ENCODE measurements around the gene ARPC5L.
"Not testable (repeated sequence)": the region's sequence is repeated elsewhere in the genome, so short reads cannot be mapped to it uniquely, and the experiment has no call there.

The ARPC5L gene

GRCh38 chr9:124861342-124862229 is at the start of gene ARPC5L, which contains the start of gene RPL35:
Gene ARPC5L (plus strand): TSS chr9:124862130. CDS start chr9:124869291, 7,161 bp downstream.
Gene RPL35 (minus strand): TSS chr9:124861957. CDS start chr9:124861912, 45 bp downstream.
- DNase-seq, result peak; percentile 92

GRCh38 chr9:124812441-124812876 is 49.5 kb upstream of the ARPC5L start:
- no peak for DNase-seq

- no peak for DNase-seq
Observed at GRCh38 chr9:124813041-124813440, 48.9 kb upstream of the ARPC5L start.

GRCh38 chr9:124813501-124814163 is 48.3 kb upstream of the ARPC5L start:
- DNase-seq, result no peak

GRCh38 chr9:124814164-124814535 is 47.8 kb upstream of the ARPC5L start:
- DNase-seq, result no peak

- no peak for DNase-seq
Observed at GRCh38 chr9:124815601-124816000, 46.3 kb upstream of the ARPC5L start.

DNA sequence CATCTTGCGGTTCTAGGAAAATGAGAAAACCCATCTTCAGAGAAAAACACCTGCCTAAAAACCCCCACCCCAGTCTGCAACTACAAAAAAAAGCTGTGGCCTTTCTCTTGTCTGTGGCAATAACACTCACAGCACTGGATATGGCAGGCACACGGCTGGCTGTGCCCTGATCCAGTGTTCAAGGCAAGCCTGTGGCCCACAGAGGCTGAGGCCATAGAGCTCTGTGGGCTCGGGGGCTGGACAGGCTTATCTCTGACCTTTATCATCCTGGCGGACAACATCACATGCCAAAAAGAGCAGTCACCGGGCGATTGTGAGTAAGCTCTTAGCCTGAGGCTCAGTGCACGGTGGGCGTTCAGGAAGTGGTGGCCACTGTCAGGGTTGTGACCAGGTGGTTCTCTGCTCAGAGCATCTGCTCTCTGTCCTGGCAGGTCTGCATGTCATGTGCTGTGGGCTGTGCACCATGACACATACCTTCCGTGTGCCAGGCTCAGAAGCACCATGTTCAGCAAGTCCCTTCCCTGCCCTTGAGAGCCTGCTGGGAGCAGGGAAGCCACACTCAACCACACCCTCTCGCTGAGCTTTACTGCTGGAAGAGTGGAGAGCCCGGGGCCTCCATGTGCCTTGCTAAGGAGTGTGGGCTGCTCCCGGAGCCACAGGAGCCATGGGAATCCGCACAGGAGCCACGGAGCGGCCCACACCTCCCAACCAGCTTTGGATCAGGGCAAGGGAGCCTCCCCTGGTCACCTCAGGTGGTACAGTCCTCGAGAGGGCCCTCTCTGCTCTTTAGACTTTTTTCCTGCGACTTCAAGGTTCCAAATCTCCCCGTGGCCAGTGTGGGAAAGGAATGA is 43.3 kb upstream of the ARPC5L start:
- no peak for DNase-seq

- DNase-seq, result no peak
Observed at GRCh38 chr9:124820698-124821623, 41.0 kb upstream of the ARPC5L start.

- DNase-seq, result no peak
Observed at GRCh38 chr9:124828489-124829333, 33.2 kb upstream of the ARPC5L start.

GRCh38 chr9:124829334-124829669 is 32.6 kb upstream of the ARPC5L start:
- no peak for DNase-seq

- no peak for DNase-seq
Observed at GRCh38 chr9:124830593-124830992, 31.3 kb upstream of the ARPC5L start.

GRCh38 chr9:124831642-124832364 is 30.1 kb upstream of the ARPC5L start:
- no peak for DNase-seq

- peak; percentile 55 for DNase-seq
Observed at GRCh38 chr9:124834591-124834990, 27.3 kb upstream of the ARPC5L start.

DNA sequence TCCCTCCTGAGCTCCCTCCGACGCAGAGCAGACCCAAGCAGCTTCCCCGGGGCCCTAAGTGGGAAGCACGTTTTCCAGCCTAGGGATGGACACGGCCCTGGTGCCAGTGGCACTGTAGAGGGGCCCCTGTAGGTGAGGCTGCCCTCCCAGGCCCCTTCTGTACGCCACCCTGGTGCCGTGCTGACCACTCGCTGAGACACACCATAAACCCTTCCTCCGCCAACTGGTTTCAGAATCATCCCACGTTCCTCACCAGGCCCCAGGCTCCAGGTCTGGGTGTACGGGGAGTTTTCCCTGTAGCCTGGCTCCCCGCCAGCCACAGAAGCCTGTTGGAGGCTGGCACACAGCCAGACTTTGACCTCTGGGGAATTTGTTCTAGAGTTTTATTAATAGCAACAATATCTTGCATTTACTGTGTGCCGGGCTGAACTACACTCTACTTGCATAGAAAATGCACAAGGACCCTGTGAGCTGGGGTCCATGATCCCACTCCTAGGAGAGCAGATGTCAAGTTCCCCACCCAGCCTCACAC is 26.8 kb upstream of the ARPC5L start:
- DNase-seq, result peak; percentile 78

- DNase-seq, result not testable (repeated sequence)
Observed at GRCh38 chr9:124838132-124838531, 23.8 kb upstream of the ARPC5L start.

- DNase-seq, result not testable (repeated sequence)
Observed at GRCh38 chr9:124838567-124839275, 23.2 kb upstream of the ARPC5L start.

GRCh38 chr9:124839612-124840299 is 22.2 kb upstream of the ARPC5L start:
- DNase-seq, result no peak

DNA sequence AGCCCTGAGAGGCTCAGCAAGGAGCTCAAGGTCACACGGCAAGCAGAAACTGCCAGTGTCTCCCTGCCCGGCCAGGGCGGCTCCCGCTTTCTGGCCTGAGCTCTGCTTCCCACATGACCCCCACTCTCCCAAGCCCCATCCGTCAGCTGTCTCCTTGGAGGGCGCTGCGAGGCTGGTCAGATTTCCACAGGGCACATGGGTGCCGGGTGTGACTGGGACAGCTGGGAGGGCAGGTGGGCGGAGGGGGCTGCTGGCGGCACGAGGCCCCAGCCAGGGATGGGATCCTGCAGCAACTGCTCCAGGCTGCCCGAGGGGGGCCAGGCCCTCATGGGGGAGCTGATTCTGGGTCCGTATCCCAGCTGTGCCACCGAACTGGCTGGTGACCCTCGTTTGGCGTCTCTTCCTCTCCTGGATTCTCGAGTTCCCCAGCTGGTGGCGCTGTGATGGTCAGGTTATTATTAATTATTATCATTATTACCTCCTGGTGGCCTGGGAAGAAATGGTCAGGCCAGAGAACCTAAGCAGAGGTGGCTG is 21.6 kb upstream of the ARPC5L start:
- DNase-seq, result no peak
